ENCODE measurements around the gene C9orf152.
"Not testable (repeated sequence)": the region's sequence is repeated elsewhere in the genome, so short reads cannot be mapped to it uniquely, and the experiment has no call there.

C9orf152 gene

DNA sequence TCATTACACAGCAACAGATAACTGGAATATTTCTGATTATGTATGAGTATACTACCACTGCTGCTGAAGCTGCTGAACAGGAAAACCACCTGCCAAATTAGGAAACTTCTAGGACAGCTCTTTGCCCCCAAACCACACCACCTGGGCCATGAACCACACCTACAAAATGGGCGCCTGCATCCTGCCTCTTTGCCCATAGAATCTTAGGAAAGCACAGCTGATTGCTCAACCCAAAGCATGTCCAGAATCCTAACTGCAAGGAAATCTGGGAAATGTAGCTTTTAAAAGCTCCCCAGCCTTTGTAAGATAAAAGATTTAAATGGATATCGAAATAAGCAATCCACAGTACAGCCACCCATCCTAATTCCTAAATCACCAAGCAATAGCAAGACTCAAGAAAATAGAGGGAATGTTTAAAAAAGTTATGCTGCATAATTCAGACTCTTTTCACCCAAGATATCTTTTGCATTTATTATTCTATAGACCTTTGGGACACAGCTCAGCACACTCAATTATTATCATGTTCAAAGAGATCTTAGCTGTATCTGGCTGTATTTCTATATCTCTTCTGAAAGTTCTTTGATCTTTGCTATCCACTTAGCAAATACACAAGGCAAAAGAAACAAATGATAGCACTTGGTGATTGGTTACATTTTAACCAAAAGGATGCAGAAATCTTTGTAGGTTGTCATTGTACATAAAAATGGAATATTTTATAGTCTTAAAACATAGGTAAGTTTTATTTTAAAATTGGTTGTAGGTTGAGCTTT, 6.8 kb upstream of the C9orf152 start:
- DNase-seq (ENCODE audit: low read depth, low spot score): no peak

GRCh38 chr9:110214090-110214489, 6.1 kb upstream of the C9orf152 start:
- DNase-seq (ENCODE audit: low read depth, low spot score): no peak

DNA sequence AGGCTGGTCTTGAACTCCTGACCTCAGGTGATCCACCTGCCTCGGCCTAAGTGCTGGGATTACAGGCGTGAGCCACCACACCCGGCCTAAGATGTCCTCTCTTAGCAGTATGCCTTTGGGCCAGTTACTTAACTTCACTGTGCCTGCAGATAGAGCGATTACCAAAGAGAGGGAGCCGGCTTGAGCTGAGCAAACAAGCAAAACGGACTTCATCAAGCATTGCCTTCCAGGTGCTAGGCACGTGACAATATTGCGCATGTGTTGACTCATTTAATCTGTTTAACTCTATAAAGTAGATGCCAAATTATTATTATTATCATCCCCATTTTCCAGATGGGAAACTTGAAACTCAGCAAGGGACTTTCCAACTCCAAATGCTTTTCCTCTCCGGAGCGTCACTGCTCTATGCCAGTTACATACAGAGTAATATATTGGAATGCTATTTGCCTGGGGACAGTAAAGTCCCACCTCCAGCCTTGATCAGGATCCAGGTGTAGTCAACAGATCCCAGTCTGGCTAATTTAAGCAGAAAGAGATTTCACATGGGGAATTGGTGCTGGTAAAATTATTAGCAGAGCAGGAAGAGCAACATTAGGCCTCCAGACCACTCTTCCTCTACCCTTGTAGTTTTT, 5.6 kb upstream of the C9orf152 start:
- DNase-seq (ENCODE audit: low read depth, low spot score): no peak

DNA sequence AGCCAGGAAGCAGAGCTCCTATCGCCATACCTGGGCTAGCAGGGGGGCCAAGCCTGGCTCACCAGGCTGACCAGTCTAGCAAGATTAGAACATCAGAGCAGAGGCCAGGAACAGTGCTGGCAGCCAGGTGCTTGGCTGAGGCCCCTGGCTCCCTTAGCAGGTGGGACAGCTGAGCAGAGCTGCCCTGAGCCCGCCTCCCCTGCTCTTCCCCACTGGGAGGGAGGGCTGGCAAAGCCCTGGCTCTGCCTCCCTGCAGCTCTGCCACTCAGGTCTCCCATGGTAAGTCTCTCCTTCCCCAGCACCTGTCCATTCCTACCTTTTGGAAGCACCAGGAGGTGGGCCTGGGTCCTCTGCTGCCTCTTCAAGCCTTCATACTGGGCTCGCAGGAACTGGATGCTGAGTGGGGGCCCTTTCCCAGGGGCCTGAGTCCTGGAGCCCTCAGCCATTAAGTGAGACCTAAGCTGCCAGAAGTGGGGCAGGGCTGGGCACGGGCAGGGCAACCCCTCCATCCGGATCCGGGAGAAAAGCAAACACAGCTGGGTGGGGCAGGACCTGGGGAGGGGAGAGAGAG, 803 bp downstream of the C9orf152 start:
- no peak for DNase-seq (ENCODE audit: low read depth, low spot score)

DNA sequence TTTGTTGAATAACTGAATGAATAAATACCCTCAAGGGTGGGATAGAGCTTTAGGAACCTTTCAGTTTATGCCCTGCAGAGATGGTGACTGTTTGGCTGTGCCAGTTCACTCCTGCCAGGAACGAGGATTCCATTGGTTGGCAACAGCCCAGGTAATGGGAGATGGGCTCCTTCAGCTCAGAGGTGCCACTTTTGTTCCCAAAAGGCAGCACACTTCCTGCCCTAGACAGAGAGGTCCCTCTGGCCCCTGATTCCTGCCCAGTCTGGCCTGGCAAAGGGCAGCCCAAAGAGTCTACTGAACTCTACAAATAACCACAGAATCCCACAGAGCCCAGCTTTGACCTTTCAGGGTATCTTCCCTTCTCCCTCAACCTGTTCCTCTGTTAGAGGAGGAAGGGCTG, 1.6 kb downstream of the C9orf152 start:
- DNase-seq (ENCODE audit: low read depth, low spot score): no peak

DNA sequence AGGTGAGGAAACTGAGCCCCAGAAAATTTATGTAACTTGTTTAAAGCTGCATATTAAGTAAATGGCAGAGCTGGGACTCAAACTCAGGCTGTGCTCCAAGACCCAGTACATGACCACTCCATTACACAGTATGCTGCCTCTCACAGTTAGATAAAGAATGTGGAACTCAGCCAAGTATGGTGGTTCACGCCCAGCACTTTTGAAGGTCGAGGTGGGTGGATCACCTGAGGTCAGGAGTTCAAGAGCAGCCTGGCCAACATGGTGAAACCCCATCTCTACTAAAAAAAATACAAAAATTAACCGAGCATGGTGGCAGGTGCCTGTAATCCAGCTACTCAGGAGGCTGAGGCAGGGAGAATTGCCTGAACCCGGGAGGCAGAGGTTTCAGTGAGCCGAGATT, 2.3 kb downstream of the C9orf152 start:
- not testable (repeated sequence) for DNase-seq (ENCODE audit: low read depth, low spot score)

DNA sequence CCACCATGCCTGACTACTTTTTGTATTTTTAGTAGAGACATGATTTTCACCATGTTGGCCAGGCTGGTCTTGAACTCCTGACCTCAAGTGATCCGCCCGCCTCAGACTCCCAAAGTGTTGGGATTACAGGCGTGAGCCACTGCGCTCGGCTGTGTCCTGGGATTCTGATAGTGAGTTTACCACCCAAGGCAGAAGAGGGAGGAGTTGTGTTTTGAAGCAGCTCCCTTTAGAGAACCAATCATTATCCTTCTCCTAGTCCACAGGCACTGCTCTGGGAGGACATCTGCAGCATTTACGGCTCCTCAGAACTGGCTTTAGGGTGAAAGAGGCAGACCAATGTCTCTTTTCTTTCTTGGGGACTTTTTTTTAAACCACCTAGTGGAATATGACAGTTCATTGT, 5.7 kb downstream of the C9orf152 start:
- no peak for DNase-seq (ENCODE audit: low read depth, low spot score)

GRCh38 chr9:110199643-110200042, 8.3 kb downstream of the C9orf152 start:
- DNase-seq (ENCODE audit: low read depth, low spot score): no peak

DNA sequence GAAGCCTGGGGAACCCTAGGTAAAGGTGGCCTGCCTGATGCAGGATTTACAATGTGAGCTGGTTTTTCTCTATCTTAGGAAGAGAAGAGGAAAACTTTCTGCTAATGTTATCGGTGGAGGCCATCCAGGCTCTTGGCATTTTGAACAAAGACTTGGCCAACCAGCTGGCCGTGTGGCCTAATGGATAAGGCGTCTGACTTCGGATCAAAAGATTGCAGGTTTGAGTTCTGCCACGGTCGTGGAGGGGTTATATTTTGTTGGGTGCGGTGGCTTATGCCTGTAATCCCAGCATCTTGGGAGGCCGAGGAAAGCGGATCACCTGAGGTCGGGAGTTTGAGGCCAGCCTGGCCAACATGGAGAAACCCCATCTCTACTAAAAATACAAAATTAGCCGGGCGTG, 9.6 kb downstream of the C9orf152 start:
- no peak for DNase-seq (ENCODE audit: low read depth, low spot score)

- no peak for DNase-seq (ENCODE audit: low read depth, low spot score)
Measured at GRCh38 chr9:110197330-110198187, 10.4 kb downstream of the C9orf152 start.

GRCh38 chr9:110196084-110196499, 11.9 kb downstream of the C9orf152 start:
- not testable (repeated sequence) for DNase-seq (ENCODE audit: low read depth, low spot score)

DNA sequence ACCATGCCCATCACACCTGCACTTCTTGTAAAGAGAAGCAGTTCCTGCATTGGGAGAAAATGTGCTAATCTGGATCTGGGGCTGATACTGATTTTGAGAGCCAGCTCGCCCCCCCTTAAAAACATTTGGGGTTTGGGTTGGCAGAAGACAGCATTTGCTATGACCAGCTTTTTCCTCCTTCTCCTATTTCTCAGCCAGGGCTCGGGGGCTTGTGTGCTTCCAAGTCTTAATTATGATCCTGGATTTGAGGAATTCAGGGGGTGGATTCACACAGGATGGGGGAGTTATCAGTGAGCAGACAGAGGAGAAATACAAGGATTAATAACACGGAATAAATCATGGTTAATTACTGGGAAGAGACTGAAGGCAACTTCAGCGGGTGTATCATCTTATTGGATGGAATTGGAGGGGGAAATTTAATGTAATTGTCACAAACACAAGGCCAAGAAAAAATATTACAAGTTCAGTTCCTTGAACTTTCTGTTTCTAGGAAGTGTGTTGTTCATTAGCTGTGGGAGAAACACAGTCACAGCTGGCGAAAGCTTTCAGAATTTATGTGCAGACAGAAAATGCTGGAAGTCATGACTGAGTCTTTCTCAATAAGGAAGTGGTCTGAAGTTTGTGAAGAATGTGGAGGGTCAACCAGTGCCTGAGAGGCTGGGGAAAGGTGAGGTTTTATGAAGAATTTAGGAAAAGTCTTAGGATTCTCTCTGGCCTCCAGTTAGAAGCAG, 15.3 kb downstream of the C9orf152 start:
- DNase-seq (ENCODE audit: low read depth, low spot score): no peak

DNA sequence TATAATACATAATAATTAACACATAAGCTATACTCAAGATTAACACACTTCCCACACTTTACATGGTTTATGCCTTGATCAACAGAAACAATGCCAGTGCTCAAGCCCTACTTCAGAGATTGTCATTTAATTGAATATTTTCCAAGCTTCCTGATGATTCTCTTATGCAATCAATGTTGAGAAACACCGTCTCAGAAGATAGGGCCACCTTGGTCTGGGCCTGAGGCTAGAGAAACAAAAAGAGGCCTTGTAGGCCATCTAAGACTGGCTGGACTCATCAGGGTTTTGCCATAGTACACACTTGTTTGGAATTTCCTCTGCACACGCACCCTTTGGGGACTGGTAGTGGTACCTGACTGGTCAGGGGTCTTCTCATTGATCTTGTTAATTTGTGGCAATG, 16.3 kb downstream of the C9orf152 start:
- DNase-seq (ENCODE audit: low read depth, low spot score): no peak

DNA sequence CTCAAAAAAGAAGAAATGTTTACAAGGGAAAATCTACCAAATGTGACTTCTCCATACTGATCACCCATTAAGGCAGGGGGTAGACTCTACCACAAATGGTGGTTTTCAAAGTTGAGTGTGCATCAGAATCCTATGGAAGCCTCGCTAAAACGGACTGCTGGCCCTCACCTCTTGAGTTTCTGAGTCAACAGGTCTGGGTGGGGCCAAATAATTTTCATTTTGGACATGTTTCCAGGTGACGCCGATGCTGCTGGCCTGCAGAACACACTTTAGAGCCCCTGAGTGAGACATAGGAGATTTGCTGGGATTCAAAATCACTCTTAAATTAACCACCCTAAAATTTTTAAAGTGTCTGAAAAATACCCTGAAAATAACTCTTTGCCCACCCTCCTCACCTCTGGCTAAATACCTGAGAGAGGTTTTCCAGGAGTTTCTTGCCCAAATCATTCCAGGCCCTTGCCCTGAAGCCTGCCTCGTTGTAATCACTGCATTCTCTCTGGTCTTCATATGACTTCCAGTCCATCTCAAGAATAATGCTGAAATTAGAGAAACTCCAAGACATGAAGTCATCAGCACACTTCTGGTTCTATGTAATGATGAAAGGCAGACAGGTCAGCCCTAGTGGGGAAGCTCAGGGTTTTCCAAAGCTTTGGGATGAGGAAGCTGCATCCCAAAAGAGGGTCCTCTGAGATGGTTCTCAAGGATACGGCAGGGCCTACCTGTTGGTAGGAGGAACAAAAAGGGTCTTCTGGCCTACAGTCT, 18.2 kb downstream of the C9orf152 start:
- DNase-seq (ENCODE audit: low read depth, low spot score): no peak

GRCh38 chr9:110188991-110189390, 19.0 kb downstream of the C9orf152 start:
- DNase-seq (ENCODE audit: low read depth, low spot score): no peak

GRCh38 chr9:110188101-110188500, 19.9 kb downstream of the C9orf152 start:
- DNase-seq (ENCODE audit: low read depth, low spot score): no peak

DNA sequence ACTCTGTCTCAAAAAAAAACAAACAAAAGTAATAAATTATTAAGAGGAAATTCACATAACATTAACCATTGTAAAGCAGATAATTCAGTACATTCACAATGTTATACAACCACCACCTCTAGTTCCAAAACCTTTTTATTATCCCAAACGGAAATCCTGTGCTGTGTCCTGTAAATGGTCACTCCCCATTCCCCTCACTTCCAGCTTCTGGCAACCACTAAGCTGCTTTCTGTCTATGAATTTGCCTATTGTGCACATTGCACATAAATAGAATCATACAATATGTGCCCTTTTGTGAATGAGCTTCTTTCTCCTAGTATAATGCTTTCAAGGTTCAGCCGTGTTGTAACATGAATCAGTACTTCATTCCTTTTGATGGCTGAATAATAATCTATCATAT, 20.8 kb downstream of the C9orf152 start:
- no peak for DNase-seq (ENCODE audit: low read depth, low spot score)

DNA sequence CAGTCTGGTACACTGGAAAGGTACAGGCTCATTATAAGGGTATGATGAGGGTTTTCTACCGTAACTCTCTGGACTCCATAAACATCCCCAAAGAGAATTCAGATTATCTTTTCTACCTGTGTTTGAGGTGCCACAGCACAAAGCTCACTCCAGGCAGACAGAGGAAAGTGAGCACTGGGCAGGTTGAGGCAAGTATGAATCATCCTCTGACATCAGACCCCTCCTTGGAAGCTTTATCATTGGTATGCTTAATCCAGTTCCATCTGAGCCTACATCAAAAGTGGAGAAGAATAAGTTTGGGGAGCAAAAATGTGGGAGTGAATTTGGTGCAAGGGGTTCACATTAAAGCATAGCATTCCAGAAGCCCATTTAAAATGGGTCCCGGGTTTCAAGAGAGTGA, 21.7 kb downstream of the C9orf152 start:
- no peak for DNase-seq (ENCODE audit: low read depth, low spot score)

GRCh38 chr9:110185806-110186205, 22.2 kb downstream of the C9orf152 start:
- DNase-seq (ENCODE audit: low read depth, low spot score): no peak

Measured in brain pericyte (primary cell).